Stimulated activated CD8-positive, alpha-beta memory T cell treated with anti-CD3 and anti-CD28 coated beads, Interleukin-2, amount 100 ng/mL, for 48 hours (primary cell): ENCODE data around the gene AOAH.
A peak's percentile ranks its signal among the peaks of the same experiment; 100 is the strongest.

Source experiments
- DNase-seq, 2 donors: peaks; one replicate each; pipeline ENCODE4 v3.0.0-alpha.2; 2020; ENCODE audit warnings: low read depth in 2 of 2

Gene AOAH, protein sequence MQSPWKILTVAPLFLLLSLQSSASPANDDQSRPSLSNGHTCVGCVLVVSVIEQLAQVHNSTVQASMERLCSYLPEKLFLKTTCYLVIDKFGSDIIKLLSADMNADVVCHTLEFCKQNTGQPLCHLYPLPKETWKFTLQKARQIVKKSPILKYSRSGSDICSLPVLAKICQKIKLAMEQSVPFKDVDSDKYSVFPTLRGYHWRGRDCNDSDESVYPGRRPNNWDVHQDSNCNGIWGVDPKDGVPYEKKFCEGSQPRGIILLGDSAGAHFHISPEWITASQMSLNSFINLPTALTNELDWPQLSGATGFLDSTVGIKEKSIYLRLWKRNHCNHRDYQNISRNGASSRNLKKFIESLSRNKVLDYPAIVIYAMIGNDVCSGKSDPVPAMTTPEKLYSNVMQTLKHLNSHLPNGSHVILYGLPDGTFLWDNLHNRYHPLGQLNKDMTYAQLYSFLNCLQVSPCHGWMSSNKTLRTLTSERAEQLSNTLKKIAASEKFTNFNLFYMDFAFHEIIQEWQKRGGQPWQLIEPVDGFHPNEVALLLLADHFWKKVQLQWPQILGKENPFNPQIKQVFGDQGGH

DNA sequence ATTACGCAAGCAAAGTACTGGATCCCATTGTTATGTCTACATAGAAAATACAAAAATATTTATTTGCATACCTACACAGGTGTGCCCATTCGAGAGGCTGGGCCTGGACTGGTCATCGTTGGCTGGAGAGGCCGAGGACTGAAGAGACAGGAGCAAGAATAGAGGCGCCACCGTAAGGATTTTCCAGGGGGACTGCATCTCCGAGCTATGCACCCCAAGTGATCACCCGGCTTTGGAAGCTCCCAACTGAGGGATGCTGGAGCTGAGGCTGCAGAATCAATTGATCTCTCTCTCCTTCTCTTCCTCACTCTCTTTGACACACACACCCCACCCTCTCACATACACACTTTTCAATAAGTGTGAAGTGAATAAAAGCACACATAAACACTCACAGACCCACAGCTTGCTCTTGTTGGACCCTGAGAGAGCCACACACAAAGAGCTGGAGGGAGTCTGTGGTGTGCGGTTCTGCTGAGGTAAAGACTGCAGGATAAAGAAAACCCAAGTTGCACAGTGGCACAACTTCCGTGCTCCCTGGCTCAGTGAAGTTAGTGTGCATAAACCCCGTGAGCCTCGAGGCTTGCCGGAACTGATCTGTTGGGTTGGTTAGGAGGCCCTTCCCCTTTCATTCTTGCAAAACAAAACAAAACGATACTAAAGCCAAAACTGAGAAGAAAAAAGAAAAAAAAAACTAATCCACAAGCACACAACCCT, at the start of gene AOAH:
TSS of gene AOAH (minus strand) at position 544 of the 714 bp plus-strand sequence. CDS start at position 198, 346 bp downstream.
- DNase-seq = peak; percentile 56 to 60

DNA sequence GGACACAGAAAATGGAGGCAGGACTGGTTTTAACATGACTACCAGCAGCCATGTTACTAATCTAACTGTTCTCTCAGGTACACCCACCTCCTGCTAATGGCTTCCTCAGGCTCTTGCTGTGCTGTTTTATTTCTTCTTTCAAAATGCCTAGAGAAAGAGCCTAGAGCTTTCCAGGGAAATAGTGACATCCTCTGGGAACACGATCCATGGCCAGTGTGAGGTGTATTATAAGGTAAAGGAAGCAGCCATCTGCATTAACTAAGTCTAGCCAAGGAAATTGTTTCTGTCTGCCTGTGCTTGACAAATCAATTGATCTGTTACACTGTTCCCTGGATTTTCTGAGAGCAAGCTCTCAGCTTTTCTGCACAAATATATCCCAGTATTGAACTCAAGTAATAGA, 42.2 kb upstream of the AOAH start:
- no peak for DNase-seq

DNA sequence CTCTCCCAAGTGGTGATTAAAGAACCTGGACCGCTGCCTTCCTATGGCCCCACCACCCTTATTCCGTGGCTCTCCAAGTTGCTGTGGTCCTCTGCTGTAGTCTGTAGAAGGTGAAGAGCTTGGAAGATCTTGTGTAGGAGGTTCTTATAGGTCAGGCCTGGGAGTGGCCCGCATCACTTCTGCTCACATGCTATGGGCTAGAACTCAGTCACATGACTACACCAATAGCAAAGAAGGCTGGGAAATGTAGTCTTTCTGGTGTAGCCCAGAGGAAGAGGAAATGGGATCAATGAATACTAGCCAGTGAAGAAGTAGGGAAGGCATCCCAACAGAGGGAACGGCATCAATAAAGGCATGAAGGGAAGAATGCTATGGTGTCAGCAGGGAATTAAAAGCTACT, 41.3 kb upstream of the AOAH start:
- no peak for DNase-seq

DNA sequence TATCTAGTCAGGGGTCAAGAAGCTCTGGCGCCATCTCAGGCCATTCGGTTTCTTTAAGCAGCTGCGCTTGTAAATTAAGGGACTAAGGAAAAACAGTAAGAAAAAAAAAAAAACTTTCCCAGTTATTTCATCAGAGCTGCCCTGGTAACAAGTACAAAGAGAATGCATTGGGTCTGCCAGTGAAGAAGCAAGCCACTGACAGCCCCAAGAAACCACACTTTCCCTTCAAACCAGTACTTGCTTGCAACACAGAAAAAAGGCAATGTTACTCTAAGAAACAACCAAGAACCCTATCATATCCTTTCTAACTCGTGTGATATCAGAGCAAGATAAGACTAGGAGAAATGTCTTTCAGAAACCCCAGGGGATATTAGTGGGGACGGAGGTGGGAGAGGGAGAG, 40.6 kb upstream of the AOAH start:
- DNase-seq = no peak

DNA sequence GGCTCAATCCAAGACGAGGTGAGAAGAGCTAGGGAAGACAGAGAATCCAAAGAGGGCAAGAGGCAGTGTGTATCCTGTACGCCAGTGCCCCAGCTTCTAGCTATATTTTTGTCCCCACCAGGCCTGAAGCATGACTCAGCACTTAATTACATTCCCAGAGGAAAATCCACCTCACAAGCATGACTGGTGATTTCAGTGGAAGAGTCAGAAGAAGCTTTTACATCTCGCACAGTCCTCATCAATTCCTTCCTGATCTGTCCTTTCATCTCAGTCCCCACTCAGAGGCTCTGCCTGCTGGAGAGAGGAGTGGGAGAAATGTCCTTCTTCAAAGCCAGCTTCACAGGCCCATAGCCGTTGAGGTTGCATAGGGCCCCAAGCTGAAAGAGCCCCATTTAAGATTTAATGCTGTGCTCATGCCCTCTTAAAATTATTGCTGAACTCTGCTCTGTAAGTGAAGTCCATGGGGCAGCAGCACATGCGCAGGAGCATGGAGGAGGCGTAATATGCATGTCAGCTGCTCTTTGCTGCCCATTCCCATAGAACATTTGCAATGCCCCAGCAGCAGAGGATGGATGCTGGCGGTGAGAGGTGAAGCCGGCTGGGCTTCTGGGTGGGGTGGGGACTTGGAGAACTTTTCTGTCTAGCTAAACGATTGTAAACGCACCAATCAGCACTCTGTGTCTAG, 39.0 kb upstream of the AOAH start:
- no peak for DNase-seq

DNA sequence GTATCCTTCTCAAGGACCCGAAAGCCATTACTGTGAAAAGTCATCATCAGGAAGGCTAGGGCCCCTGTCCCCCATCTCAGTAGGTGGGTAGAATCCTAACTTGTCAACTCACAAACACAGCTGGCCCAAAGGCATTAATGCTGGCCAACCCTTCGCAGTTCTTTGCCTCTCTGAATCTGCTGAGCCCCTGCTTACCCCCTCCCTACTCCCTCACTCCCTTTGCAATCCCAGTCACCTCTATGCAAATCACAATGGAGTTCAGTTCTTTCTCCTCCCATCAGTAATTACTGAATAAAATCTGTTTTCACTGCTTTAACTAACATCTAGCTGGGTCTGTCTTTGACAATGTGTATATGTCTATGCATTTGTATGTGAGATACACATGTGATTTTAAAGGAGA, 38.1 kb upstream of the AOAH start:
- DNase-seq = no peak

DNA sequence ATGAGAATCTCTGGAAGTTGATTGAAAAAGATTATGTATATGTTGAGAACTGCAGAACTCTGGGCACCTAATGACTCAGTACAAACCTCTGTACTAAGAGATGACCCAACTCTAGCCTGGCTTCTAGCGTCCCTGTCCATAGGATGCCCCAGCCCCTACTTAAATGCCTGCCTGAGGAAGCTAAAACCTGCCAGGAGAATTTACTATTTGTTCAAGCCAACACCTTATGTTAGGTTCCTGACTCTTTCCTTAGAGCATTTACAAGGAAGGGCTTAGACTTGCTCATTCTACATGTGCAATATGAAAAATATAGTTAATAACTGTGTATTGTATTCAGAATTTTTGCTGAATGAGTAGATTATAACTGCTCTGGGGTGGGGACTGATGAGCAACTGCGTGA, 37.5 kb upstream of the AOAH start:
- DNase-seq = no peak

DNA sequence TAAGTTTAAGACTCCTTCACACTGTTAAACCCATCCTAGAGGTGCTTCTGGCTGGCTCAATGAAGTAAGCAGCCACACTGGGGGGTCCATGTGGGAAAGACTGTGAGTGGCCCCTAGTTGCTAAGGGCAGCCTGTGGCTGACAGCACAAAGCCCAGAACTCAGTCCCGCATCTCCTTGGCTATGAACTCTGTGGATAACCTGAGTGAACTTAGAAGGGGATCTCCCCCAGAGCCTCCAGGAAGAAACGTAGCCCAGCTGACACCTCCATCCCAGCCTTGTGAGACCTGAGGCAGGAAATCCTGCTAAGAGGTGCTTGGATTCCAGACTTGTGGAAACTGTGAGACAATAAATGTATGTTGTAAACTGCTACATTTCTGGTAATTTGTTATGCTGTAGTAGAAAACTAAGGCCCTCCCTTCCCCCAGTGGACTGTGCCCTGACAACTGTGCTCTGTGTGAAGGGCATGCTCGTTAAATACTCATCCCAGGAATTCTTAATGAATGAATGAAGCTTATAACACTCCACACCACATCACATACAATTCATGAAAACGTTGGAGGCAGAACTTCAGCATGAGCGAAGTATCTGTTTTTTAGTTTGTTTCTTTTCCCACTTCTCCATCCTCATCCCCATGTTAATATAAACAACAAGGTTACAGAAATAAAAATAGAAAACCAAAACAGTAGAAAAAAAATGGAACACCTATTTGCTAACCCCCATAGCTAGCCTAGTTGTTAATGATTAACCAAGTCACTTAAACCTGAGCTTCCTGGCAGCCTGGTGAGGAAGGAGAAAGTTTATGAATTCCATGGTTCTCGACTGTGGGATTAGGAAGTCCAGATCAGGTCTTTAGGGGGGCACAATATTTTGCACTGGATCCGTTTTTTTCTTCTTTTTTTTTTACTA, 36.8 kb upstream of the AOAH start:
- no peak for DNase-seq

DNA sequence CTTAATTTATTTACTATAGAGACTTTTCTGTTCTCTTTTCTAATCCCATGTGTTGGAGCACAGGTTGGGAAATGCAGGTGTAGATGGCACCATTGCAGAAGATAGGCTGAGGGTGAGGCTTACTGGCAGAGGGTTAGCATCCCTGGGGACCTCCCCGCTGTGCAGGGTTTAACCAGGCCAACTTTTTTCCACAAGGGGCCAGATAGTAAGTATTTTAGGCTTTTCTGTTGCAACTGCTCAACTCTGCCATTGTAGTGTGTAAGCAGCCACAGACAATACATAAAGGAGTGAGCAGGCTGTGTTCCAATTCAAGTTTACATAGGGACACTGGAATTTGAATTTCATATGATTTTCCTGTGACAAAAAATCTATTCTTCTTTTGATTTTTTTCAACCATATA, 34.6 kb upstream of the AOAH start:
- DNase-seq = no peak

DNA sequence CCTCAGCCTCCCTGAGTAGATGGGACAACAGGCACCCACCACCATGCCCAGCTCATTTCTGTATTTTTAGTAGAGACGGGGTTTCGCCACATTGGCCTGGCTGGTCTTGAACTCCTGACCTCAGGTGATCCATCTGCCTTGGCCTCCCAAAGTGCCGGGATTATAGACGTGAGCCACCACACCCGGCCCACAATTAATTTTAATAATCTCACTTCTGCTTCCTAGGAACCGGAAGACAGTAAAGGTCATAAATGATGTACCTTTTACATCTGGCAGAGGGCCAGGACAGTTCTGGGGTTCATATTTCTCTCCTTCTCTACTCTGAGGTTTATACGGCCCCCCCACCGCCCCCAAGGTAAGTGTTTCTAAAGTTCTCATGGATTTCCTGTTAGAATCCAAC, 31.2 kb upstream of the AOAH start:
- DNase-seq = no peak

DNA sequence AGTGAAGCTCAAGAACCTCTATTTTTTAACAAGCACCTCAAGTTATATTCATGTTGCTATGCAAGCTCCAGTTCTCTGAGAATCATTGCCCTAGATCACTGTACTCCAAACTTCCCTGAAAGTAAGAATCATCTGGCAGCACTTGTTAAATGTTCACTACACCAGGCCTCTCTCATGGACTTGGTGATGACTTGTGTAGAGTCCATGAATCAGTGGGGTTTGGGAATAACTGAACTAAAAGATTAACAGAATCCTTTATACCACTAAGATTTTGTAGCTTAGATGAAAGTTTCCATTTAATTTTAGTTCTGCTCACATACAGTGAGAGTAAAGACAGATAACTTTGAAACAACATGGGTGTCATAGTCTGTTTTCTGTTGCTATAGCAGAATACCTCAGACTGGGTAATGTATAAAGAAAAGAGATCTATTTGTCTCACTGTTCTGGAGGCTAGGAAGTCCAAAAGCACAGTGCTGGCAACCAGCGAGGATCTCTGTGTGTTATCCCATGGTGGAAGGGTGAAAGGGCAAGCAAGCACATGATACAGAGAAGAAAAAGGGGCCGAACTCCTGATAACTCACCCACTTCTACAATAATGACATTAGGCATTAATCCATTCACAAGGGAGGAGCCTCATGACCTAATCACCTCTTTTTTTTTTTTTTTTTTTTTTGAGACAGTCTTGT, 27.9 kb upstream of the AOAH start:
- no peak for DNase-seq

DNA sequence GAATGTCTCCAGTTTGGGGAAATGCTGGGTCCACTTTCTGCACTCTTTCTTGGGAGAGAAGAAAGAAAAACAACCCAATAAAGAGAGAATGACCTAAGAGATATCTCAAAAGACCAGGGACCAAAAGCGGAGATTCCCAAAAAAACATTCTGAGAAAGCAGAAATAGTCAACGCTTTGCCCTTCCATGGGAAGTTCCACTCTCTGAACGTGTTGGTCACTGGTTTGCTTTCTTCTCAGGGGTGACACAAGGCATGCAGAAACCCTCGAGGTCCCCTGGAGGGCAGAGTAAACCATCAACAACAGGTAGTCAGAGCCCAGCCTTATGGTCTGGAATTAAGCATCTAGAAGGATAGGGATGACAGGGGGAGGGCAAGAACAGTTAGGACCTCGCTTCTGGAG, 26.2 kb upstream of the AOAH start:
- DNase-seq = no peak

DNA sequence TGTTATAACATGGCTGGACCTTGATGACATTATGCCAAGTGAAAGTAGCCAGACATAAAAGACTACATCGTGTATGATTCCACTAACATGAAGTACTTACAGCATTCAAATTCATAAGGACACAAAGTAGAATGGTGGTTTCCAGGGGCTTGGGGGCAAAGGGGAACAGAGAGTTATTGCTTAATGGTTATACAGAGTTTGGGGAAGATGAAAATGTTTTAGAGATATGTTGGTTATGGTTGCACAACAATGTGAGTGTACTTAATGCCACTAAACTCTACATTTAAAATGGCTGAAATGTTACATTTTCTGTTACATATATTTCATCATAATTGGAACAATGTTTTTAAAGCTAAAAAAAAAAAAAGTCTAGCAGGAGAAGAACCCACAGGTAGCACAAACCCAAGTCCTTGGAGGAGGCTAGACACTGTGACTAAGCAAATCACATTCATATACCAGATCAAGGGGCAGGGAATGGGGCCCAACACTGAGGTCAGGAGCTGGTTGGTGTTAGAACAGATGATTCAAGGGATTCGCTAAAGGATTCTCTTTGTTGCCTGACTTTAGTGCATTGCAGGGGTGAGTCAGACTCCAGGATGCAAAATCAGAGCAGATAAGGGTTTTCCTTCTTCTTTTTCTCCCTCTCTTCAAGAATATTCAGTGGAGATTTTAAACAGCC, 25.1 kb upstream of the AOAH start:
- no peak for DNase-seq

DNA sequence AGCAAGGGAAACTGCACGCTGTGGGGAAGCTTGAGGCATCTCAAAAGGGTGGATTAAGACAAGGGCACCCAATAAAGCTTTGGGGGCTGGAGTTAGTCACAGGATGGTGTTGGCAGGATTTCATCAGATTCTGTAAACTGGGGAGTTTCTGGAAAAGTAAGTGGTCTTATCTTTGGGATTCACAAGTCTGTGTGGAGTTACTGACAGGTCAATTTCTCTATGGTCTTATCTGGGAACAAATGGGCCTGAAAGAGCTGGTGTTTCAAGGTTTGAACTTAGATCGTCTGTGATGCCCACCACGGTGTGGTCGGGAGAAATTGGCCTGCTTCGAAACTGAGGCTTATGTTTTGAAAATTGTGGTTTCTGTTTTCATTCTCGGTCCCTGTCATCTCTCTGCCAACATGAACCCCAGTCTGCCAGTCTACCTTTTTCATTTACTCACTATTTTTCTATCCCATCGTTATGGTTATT, 23.8 kb upstream of the AOAH start:
- peak in 1 of 2 donors; percentile 13 for DNase-seq

DNA sequence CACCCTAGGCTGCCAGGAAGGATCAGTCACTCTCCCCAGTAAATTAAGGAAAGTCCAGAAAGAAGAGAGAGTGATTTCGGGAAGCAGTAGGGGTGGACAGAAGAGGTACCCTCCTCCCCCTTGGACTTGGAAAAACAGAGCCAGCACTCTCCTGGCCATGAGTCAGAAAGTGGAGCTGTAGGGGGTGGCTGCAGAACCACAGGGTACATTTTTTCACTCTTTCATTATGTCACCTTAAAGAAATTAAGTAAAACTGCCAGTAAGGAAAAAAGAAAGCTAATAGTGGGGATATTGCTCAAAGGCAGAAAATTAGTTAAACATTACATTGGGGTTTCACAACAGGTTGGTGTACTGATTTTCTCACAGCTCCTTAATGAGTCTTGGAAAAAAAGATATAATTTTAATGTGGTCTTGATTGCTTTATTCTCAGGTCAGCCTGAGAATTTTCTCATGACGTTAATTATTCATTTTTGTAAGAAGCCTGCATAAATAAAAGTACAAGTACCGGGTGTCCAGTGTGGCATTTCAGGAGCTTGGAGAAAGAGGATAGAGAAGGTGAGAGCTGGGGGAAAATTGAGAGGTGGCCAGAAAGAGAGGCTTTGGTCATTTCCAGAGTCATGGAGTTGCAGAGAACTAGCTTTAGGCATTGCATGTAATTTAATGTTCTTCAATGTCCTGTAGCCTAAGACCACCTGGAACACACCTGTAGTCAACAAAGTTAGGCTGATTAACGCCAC, 23.2 kb upstream of the AOAH start:
- no peak for DNase-seq

DNA sequence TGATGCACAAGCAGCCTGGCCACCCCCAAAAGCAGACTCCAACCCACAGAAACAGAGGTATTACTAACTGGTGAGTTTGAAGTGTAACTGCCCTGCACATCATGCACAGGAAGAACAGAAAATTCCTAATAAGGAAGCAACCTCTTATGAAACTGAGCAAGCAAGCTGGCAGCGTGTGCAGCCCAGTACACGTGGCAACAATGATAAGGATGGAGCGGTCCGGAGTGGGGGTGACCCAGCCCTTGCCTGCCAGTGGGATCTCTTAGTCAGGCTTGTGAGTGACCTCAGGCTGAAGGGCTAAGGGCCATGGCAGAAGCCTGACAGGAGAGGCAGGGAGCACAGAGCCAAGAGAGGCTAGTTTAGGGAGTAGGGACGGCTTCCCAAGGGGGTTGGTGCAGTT, 22.1 kb upstream of the AOAH start:
- no peak for DNase-seq

DNA sequence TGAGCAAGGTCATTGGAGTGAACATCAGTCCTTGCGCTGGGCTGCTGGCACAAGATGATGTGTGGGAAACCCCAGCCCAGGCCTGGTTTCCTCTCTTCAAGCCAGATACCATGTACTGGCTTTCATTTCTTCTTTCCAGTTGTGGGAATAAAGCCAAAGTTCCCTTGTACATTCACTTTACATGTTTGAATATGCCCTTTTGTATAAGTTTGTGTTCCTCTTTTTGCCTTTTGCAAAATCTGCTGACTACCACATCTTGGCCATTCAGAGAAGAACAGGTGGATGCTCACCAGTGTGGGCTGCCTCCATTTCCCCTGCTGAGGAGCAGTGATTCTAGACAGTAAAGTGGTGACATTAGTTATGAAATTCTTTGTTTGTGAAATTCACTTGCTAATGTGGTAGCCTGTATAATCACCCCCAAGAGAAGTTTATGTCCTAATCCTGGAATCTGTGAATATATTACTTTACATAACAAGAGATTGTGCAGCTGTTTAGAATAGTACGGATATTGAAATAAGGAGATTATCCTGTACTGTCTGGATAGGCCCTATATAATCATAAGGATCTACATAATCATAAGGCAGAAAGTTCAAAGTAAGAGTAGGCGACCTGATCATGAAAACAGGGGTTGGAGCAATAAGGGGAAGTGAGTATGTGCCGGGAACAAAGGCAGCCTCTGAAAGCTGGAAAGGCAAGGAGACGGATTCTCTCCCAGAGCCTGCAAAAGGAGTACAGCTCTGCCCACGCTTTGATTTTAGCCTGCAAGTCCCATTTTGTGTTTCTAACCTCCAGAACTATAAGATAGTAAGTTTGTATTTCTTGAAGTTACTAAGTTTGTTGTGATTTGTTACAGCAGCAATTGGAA, 18.8 kb upstream of the AOAH start:
- DNase-seq = no peak

DNA sequence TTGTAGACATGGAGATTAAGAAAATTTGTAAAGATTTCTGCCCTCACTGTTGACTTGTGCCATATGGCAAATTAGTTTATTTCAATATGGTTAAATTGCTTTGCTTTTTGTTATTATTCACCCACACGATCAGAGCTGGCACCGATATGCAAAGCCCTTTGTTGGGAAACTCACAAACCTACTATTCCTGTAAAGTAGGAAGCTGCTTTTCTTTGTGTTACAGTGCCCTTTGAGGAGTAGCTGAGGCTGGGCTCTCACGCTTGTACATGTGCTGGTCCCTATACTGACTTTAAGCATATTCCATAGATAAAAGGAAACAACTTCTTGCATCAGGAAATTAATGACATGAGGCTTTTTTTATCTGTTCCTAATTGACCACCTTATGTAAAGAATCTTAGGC, 17.6 kb upstream of the AOAH start:
- no peak for DNase-seq
